Measurements from ENCODE around the gene TMEM132A.

DNA sequence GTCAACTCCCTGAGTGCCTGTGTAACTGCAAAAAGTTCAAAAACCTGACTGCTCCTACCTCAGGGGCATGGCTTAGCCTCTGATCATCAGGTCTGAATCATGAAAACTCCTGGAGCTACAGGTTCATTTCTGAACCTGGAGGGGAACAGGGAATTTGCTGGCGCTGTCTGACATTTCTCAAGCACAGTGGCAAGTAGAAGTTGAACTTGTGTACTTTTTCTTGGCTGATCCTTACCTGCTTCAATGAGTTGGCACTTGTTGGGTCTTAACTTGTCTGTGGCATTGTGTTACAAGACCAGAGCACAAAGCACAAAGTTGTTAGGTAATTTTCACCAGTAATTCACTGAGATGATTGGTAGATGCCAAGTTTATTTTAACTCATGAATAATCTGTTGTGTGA is 7.0 kb upstream of the TMEM132A start:
- TF ChIP-seq BHLHE40 (IDR thresholded peaks at IDR 0.05; ENCODE audit: borderline replicate concordance): no peak
- no peak for TF ChIP-seq SP1 (IDR thresholded peaks at IDR 0.05)
